Esophagus squamous epithelium (tissue), 4 donors: ENCODE measurements around the gene SLC12A9.

ENCODE experiments used
- POLR2A ChIP-seq, 4 donors: fragments of 450-650 bp; IDR thresholded peaks; one replicate each; pipeline ENCODE4 v1.6.1; 2017; ENCODE audit warnings: antibody characterized with exemption in 4 of 4, mild to moderate bottlenecking in 4 of 4, moderate library complexity in 3 of 4
- TF ChIP-seq, protein P1 (sequence below), 6 experiments: fragments of 450-650 bp in 4 of 6; fragments of 200-600 bp in 2 of 6; sonication (generic) in 2 of 6; IDR thresholded peaks; one replicate each; pipeline ENCODE4 v1.5.1; 2016 to 2019; ENCODE audit warnings: antibody characterized with exemption in 6 of 6, mild to moderate bottlenecking in 4 of 6, moderate library complexity in 4 of 6

DNA sequence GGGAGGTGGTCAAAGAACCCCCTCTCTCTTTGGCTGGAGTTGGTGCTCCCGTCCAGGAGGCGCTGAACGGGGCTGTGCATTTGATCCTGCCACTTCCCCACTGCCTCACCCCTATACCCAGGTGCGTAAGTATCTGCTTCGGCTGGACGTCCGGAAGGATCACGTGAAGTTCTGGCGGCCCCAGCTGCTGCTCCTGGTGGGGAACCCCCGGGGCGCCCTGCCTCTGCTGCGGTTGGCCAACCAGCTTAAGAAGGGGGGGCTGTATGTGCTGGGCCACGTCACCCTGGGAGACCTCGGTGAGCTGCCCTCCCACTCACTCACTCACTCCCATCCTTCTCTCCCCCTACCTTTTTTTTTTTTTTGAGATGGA is 9.1 kb downstream of the SLC12A9 start:
- TF ChIP-seq, protein P1, sequence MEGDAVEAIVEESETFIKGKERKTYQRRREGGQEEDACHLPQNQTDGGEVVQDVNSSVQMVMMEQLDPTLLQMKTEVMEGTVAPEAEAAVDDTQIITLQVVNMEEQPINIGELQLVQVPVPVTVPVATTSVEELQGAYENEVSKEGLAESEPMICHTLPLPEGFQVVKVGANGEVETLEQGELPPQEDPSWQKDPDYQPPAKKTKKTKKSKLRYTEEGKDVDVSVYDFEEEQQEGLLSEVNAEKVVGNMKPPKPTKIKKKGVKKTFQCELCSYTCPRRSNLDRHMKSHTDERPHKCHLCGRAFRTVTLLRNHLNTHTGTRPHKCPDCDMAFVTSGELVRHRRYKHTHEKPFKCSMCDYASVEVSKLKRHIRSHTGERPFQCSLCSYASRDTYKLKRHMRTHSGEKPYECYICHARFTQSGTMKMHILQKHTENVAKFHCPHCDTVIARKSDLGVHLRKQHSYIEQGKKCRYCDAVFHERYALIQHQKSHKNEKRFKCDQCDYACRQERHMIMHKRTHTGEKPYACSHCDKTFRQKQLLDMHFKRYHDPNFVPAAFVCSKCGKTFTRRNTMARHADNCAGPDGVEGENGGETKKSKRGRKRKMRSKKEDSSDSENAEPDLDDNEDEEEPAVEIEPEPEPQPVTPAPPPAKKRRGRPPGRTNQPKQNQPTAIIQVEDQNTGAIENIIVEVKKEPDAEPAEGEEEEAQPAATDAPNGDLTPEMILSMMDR (IDR thresholded peaks at IDR 0.05) = no peak
- TF ChIP-seq POLR2A (IDR thresholded peaks at IDR 0.05) = no peak
